Naive B cell (primary cell): ENCODE results near the gene UBR3. TPM values are rescaled to one million over a fixed set of nuclear protein-coding genes. Genes with fewer than 3 reads are reported as not detected.
"Not testable (repeated sequence)": the region's sequence is repeated elsewhere in the genome, so short reads cannot be mapped to it uniquely, and the experiment has no call there.

ENCODE experiments used
- ATAC-seq, 2 donors: fragments of 150-1000 bp; cut with Tn5 transposase; 2 replicates each; pipeline ENCODE4 v1.10.0; 2021; ENCODE audit warnings: low read depth in 2 of 2, mild to moderate bottlenecking in 2 of 2, moderate library complexity in 2 of 2
- DNase-seq: peaks from one replicate; pipeline ENCODE4 v3.0.0; 2022
- H3K27ac Mint-ChIP-seq, 6 donors: one replicate each; pipeline ENCODE4 v1.8.0; 2020 to 2022; ENCODE audit warnings: mild to moderate bottlenecking in 6 of 6, mixed read lengths in 6 of 6, moderate library complexity in 5 of 6, inconsistent platforms in 2 of 6
- H3K27me3 Mint-ChIP-seq, 3 donors: one replicate each; pipeline ENCODE4 v1.8.0; 2021 to 2022; ENCODE audit warnings: mixed read lengths in 3 of 3, mild to moderate bottlenecking in 1 of 3
- H3K36me3 Mint-ChIP-seq, 2 donors: one replicate each; pipeline ENCODE4 v1.8.0; 2020 to 2022; ENCODE audit warnings: mixed read lengths in 2 of 2, inconsistent platforms in 1 of 2, mild to moderate bottlenecking in 1 of 2
- H3K4me1 Mint-ChIP-seq, 3 donors: one replicate each; pipeline ENCODE4 v1.8.0; 2020 to 2022; ENCODE audit warnings: mixed read lengths in 3 of 3, inconsistent platforms in 1 of 3, mild to moderate bottlenecking in 1 of 3, moderate library complexity in 1 of 3
- H3K4me3 Mint-ChIP-seq, 8 donors: one replicate each; pipeline ENCODE4 v1.8.0; 2020 to 2022; ENCODE audit warnings: mild to moderate bottlenecking in 8 of 8, mixed read lengths in 8 of 8, moderate library complexity in 8 of 8, inconsistent platforms in 2 of 8
- H3K9me3 Mint-ChIP-seq, 7 donors: one replicate each; pipeline ENCODE4 v1.8.0; 2020 to 2022; ENCODE audit warnings: mixed read lengths in 7 of 7, mild to moderate bottlenecking in 5 of 7, inconsistent platforms in 2 of 7, moderate library complexity in 1 of 7
- polyA plus RNA-seq, 6 donors: library from polyadenylated mRNA; unstranded; fragments of 300-500 nt; fragmentation: Illumina TruSeq; gene quantifications; one replicate each; pipeline ENCODE4 v1.2.3, GENCODE V29; 2021; ENCODE audit warnings: low read depth in 6 of 6

UBR3 gene
- polyA plus RNA-seq, 6 donors from 2014 or later, result 6.1 to 11.9 (median 7.1) TPM

DNA sequence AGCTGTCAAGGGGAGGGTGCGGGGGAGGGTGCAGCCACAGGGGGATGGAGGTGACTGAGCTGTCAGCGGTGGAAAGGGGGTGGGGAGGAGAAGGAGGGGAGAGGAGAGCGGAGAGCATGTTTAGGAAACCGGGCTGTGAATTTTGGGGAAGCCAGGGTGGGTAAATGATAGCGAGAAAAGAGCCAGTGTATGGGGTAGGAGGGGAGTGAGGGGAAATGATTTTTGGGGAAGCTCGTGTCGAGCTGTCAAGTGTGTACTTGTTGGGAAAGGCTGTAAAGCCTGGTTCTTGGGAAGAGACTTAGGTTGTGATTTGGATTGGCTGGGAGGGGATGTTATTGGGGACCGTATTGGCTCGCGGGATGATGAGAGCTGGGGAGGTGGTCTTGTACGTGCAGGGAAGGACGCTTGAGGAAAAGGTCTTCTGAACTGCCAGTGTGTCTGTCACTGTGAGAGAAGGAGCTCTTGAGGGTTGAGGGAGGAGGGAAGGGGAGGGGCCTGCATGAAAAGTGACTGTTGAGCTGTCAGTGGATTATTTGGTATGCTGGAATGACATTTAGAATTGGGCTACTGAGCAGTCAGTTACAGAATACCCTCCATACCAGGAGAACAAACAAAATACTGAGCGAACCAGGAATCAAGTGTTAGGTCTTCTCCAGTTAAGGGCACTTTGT lies 1.0 kb downstream of the UBR3 start:
- H3K4me1 Mint-ChIP-seq, result peaks cover 35 to 59% (median 47%) of the 10 kb centered on the region in 3 donors
- no peaks in the 10 kb centered on the region for H3K36me3 Mint-ChIP-seq
- peak overlapping the region; percentile 80 to 94 (median 88) for H3K27ac Mint-ChIP-seq
- ATAC-seq (peak in 1 of 2 donors; percentile 12), DNase-seq (peak; percentile 34)
- no peaks in the 10 kb centered on the region for H3K9me3 Mint-ChIP-seq
- H3K4me3 Mint-ChIP-seq, result peak overlapping the region; percentile 87 to 99 (median 95)
- H3K27me3 Mint-ChIP-seq, result no peaks in the 10 kb centered on the region

- Mint-ChIP-seq H3K36me3 (no peaks in the 10 kb centered on the region), H3K4me3 (no peak overlapping the region), H3K27ac (no peak overlapping the region), H3K4me1 (peaks cover 26 to 36% (median 31%) of the 10 kb centered on the region in 3 donors), H3K9me3 (no peaks in the 10 kb centered on the region), H3K27me3 (no peaks in the 10 kb centered on the region)
- no peak for ATAC-seq
- no peak for DNase-seq
These were observed 7.1 kb downstream of the UBR3 start for GRCh38 chr2:169834401-169834800.

DNA sequence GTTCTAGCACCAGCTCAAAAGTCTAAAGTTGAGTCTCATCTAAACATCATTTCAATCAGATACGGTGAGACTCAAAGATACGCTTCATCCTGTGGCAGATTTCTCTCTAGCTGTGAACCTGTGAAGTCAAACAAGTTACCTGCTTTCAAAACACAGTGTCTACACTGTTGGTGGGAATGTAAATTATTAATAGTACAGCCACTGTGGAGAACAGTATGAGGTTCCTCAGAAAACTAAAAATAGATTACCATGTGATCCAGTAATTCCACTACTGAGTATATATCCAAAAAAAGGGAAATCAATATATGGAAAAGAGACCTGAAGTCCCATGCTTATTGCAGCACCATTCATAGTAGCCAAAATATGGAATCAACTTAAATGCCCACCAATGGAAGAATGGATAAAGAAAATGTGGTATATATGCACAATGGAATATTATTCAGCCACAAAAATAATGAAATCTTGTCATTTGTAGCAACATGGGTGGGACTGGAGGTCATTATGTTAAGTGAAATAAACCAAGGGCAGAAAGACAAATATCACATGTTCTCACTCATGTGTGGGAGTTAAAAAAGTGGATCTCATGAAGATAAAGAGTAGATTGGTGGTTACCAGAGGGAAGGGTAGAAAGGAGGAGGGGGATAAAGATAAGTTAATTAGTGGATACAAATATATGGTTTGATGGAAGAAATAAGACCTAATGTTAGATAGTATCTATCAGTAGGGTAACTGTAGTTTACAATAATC lies 11.7 kb downstream of the UBR3 start:
- H3K9me3 Mint-ChIP-seq, result no peaks in the 10 kb centered on the region
- no peaks in the 10 kb centered on the region for H3K27me3 Mint-ChIP-seq
- H3K4me3 Mint-ChIP-seq, result no peak overlapping the region
- peaks cover 24 to 45% (median 32%) of the 10 kb centered on the region in 3 donors for H3K4me1 Mint-ChIP-seq
- H3K27ac Mint-ChIP-seq, result peak overlapping the region in 3 of 6 donors; percentile 1 to 34 (median 4)
- DNase-seq (no peak), ATAC-seq (no peak)
- H3K36me3 Mint-ChIP-seq, result peaks cover 6 to 8% of the 10 kb centered on the region in 2 donors

GRCh38 chr2:169839954-169840746 lies 12.9 kb downstream of the UBR3 start:
- peak overlapping the region in 2 of 6 donors; percentile 25 to 45 for H3K27ac Mint-ChIP-seq
- H3K4me3 Mint-ChIP-seq, result peak overlapping the region in 1 of 8 donors; percentile 66
- peaks cover 8 to 11% of the 10 kb centered on the region in 2 donors for H3K36me3 Mint-ChIP-seq
- peaks cover 0 to 1% (median 0%) of the 10 kb centered on the region in 7 donors for H3K9me3 Mint-ChIP-seq
- no peak for DNase-seq
- peaks cover 27 to 56% (median 30%) of the 10 kb centered on the region in 3 donors for H3K4me1 Mint-ChIP-seq
- no peak for ATAC-seq
- no peaks in the 10 kb centered on the region for H3K27me3 Mint-ChIP-seq

- ATAC-seq (no peak), DNase-seq (no peak)
- H3K27ac Mint-ChIP-seq, result no peak overlapping the region
- peaks cover 25 to 56% (median 28%) of the 10 kb centered on the region in 3 donors for H3K4me1 Mint-ChIP-seq
- H3K4me3 Mint-ChIP-seq, result peak overlapping the region in 1 of 8 donors; percentile 66
- peaks cover 8 to 11% of the 10 kb centered on the region in 2 donors for H3K36me3 Mint-ChIP-seq
- peaks cover 0 to 1% (median 0%) of the 10 kb centered on the region in 7 donors for H3K9me3 Mint-ChIP-seq
- no peaks in the 10 kb centered on the region for H3K27me3 Mint-ChIP-seq
These were observed 13.5 kb downstream of the UBR3 start for GRCh38 chr2:169840747-169841142.

DNA sequence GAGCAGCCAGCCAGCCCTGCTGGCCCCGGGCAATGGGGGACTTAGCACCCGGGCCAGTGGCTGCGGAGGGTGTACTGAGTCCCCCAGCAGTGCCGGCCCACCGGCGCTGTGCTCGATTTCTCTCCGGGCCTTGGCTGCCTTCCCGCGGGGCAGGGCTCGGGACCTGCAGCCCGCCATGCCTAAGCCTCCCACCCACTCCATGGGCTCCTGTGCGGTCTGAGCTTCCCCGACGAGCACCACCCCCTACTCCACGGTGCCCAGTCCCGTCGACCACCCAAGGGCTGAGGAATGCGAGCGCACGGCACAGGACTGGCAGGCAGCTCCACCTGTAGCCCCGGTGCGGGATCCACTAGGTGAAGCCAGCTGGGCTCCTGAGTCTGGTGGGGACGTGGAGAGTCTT lies 14.4 kb downstream of the UBR3 start:
- Mint-ChIP-seq H3K36me3 (peaks cover 8 to 11% of the 10 kb centered on the region in 2 donors), H3K4me1 (peaks cover 27 to 56% (median 32%) of the 10 kb centered on the region in 3 donors)
- ATAC-seq, H3K4me3 Mint-ChIP-seq, H3K27me3 Mint-ChIP-seq, H3K27ac Mint-ChIP-seq, H3K9me3 Mint-ChIP-seq, DNase-seq: not testable (repeated sequence)

DNA sequence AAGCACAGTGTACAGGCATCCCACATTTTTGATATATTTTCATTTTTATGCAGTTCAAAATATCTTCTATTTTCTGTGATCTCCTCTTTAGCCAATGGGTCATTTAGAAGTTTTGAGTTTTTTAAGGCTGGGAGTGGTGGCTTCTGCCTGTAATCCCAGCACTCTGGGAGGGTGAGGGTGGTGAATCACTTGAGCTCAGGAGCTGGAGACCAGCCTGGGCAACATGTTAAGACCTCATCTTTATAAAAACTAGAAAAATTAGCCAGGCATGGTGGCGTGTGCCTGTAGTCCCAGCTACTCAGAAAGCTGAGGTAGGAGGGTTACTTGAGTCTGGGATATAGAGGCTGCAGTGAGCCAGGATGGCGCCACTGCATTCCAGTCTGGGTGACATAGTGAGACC lies 17.8 kb downstream of the UBR3 start:
- H3K9me3 Mint-ChIP-seq, result peaks cover 0 to 5% (median 3%) of the 10 kb centered on the region in 7 donors
- no peaks in the 10 kb centered on the region for H3K27me3 Mint-ChIP-seq
- peaks cover 8 to 19% of the 10 kb centered on the region in 2 donors for H3K36me3 Mint-ChIP-seq
- DNase-seq (no peak), ATAC-seq (no peak)
- H3K4me1 Mint-ChIP-seq, result peaks cover 25 to 46% (median 32%) of the 10 kb centered on the region in 3 donors
- no peak overlapping the region for H3K4me3 Mint-ChIP-seq
- peak overlapping the region in 2 of 6 donors; percentile 24 to 91 for H3K27ac Mint-ChIP-seq

DNA sequence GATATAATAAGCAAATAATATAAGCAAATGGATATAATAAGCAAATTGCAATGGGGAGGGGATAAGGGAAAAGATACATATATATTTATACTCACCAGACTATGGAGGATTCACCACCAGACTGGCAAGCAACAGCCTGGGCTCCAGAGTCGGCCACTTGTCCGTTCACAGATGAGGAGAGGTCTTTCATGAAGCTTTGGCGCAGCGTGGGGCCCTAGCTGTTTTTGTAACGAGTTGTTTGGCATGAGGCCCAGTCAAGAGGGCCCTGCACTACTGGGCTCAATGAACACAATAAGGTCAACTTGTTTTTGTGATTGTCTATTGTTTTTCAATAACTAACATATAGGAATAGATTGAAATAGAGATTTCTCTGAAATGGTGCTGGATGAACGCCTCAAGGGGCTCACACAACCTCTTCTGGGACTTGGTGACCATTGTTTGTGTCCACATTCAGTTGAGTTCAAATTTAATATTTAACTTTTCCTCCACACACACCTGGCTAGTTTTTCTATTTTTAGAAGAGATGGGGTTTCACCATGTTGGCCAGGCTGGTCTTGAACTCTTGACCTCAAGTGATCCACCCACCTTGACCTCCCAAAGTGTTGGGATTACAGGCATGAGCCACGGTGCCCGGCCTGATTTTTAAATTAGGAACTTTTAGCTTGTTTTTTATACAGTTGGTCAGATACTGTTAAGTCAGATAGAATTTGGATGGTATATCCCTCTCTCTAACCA lies 21.9 kb downstream of the UBR3 start:
- not testable (repeated sequence) for ATAC-seq, H3K9me3 Mint-ChIP-seq, DNase-seq, H3K4me3 Mint-ChIP-seq, H3K27me3 Mint-ChIP-seq
- Mint-ChIP-seq H3K36me3 (peaks cover 0 to 13% of the 10 kb centered on the region in 2 donors), H3K4me1 (peaks cover 34 to 52% (median 47%) of the 10 kb centered on the region in 3 donors), H3K27ac (peak overlapping the region in 1 of 6 donors; percentile 73)

DNA sequence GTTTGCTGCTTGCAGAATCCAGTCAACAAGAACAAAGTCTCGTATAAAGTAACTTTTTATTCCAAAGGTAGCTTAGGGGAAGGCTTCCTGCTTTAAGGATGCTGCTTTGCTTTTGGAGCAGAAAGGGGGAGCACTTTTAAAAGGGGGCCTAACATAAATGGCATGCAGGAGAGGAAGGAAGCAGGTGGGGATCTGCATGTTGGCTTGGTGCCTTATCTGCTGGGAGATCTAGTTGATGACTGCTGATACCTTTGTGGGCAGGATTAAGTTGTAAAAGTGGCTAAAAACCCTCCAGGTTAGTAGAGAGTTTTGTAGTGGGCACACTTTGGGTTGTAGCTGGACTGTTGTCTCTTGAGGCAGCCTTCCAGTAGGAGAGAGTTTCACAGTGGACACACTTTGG lies 22.5 kb downstream of the UBR3 start:
- no peak for DNase-seq
- no peak overlapping the region for H3K4me3 Mint-ChIP-seq
- peaks cover 0 to 11% of the 10 kb centered on the region in 2 donors for H3K36me3 Mint-ChIP-seq
- H3K27me3 Mint-ChIP-seq, result no peaks in the 10 kb centered on the region
- peak overlapping the region in 1 of 6 donors; percentile 28 for H3K27ac Mint-ChIP-seq
- no peak for ATAC-seq
- peaks cover 0 to 5% (median 3%) of the 10 kb centered on the region in 7 donors for H3K9me3 Mint-ChIP-seq
- H3K4me1 Mint-ChIP-seq, result peaks cover 32 to 47% (median 42%) of the 10 kb centered on the region in 3 donors

DNA sequence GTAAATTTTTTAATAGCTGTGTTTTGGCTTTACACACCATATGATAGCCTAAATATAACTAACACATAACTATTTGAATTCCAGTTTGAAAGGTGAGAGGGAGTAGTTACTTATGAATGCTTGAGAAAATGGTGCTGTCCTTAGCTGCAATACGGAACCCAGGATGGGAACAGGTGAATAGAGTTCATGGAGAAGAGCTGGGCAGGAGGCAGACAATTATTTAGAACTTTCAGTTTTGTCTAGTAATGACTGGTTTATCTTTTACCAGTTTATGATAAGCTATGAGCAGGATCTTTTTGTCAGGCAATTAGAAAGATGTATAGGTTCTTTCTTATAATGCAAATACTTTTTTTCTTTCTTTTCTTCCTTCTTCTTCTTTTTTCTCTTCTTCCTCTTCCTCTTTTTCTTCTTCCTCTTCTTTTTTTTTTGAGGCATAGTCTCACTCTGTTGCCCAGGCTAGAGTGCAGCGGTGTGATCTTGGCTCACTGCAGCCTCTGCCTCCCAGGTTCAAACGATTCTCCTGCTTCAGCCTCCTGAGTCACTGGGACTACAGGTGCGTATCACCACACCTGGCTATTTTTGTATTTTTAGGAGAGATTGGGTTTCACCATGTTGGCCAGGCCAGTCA lies 25.9 kb downstream of the UBR3 start:
- peaks cover 0 to 8% of the 10 kb centered on the region in 2 donors for H3K36me3 Mint-ChIP-seq
- peaks cover 0 to 5% (median 3%) of the 10 kb centered on the region in 7 donors for H3K9me3 Mint-ChIP-seq
- peak overlapping the region; percentile 2 to 88 (median 58) for H3K27ac Mint-ChIP-seq
- no peaks in the 10 kb centered on the region for H3K27me3 Mint-ChIP-seq
- ATAC-seq (peak in 1 of 2 donors; percentile 21), DNase-seq (no peak)
- peaks cover 20 to 40% (median 26%) of the 10 kb centered on the region in 3 donors for H3K4me1 Mint-ChIP-seq
- peak overlapping the region in 3 of 8 donors; percentile 6 to 39 (median 34) for H3K4me3 Mint-ChIP-seq

DNA sequence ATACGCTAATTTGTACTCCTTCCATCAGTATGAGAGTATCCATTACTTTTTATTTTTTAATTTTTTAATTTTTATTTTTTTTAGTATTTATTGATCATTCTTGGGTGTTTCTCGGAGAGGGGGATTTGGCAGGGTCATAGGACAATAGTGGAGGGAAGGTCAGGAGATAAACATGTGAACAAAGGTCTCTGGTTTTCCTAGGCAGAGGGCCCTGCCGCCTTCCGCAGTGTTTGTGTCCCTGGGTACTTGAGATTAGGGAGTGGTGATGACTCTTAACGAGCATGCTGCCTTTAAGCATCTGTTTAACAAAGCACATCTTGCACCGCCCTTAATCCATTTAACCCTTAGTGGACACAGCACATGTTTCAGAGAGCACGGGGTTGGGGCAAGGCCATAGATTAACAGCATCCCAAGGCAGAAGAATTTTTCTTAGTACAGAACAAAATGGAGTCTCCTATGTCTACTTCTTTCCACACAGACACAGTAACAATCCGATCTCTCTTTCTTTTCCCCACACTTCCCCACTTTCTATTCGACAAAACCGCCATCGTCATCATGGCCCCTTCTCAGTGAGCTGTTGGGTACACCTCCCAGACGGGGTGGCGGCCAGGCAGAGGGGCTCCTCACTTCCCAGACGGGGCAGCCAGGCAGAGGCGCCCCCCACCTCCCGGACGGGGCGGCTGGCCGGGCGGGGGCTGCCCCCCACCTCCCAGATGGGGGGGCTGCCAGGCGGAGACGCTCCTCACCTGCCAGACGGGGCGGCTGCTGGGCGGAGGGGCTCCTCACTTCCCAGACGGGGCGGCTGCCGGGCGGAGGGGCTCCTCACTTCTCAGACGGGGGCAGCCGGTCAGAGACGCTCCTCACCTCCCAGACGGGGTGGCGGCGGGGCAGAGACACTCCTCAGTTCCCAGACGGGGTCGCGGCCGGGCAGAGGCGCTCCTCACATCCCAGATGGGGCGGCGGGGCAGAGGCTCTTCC lies 28.3 kb downstream of the UBR3 start:
- not testable (repeated sequence) for H3K27me3 Mint-ChIP-seq, H3K27ac Mint-ChIP-seq, ATAC-seq

More for the DNA sequence above, 28.3 kb downstream of the UBR3 start:
- not testable (repeated sequence) for DNase-seq, H3K9me3 Mint-ChIP-seq, H3K36me3 Mint-ChIP-seq, H3K4me3 Mint-ChIP-seq
- peaks cover 21 to 27% (median 27%) of the 10 kb centered on the region in 3 donors for H3K4me1 Mint-ChIP-seq
